Measurements from ENCODE around the gene ERLIN1.

The ERLIN1 gene

GRCh38 chr10:100163704-100164621, 21.9 kb downstream of the ERLIN1 start:
- H3K4me3 ChIP-seq (ENCODE audit: control insufficient read depth, low read depth, low read length): no peak overlapping the region
- DNase-seq (ENCODE audit: low read depth): peak; percentile 27
- TF ChIP-seq CTCF (conservative IDR thresholded peaks at IDR 0.05; ENCODE audit: control insufficient read depth, insufficient read depth, low read depth, low read length): no peak

- no peak overlapping the region for H3K4me3 ChIP-seq (ENCODE audit: control insufficient read depth, low read depth, low read length)
- DNase-seq (ENCODE audit: low read depth): no peak
- TF ChIP-seq CTCF (conservative IDR thresholded peaks at IDR 0.05; ENCODE audit: control insufficient read depth, insufficient read depth, low read depth, low read length): no peak
These were observed 23.1 kb downstream of the ERLIN1 start for GRCh38 chr10:100162696-100163095.

GRCh38 chr10:100158044-100158805, 27.6 kb downstream of the ERLIN1 start:
- H3K4me3 ChIP-seq (ENCODE audit: control insufficient read depth, low read depth, low read length): no peak overlapping the region
- no peak for DNase-seq (ENCODE audit: low read depth)
- TF ChIP-seq CTCF (conservative IDR thresholded peaks at IDR 0.05; ENCODE audit: control insufficient read depth, insufficient read depth, low read depth, low read length): no peak

GRCh38 chr10:100157156-100157555, 28.7 kb downstream of the ERLIN1 start:
- TF ChIP-seq CTCF (conservative IDR thresholded peaks at IDR 0.05; ENCODE audit: control insufficient read depth, insufficient read depth, low read depth, low read length): no peak
- no peak overlapping the region for H3K4me3 ChIP-seq (ENCODE audit: control insufficient read depth, low read depth, low read length)
- DNase-seq (ENCODE audit: low read depth): no peak

GRCh38 chr10:100155936-100156335, 29.9 kb downstream of the ERLIN1 start:
- no peak for DNase-seq (ENCODE audit: low read depth)
- H3K4me3 ChIP-seq (ENCODE audit: control insufficient read depth, low read depth, low read length): no peak overlapping the region
- TF ChIP-seq CTCF (conservative IDR thresholded peaks at IDR 0.05; ENCODE audit: control insufficient read depth, insufficient read depth, low read depth, low read length): no peak

- no peak overlapping the region for H3K4me3 ChIP-seq (ENCODE audit: control insufficient read depth, low read depth, low read length)
- no peak for DNase-seq (ENCODE audit: low read depth)
- TF ChIP-seq CTCF (conservative IDR thresholded peaks at IDR 0.05; ENCODE audit: control insufficient read depth, insufficient read depth, low read depth, low read length): no peak
These were observed 31.2 kb downstream of the ERLIN1 start for GRCh38 chr10:100154666-100155065.
